Upper lobe of left lung (tissue), 4 donors: Measurements from ENCODE around the gene IRF2.

ENCODE experiments used
- EP300 ChIP-seq, 4 donors: sonication (generic); formaldehyde crosslinking; IDR thresholded peaks; one replicate each; pipeline ENCODE4 v1.5.1; 2017; ENCODE audit warnings: antibody characterized with exemption in 4 of 4, control low read depth in 2 of 4
- POLR2A ChIP-seq, 4 donors: fragments of 450-650 bp; IDR thresholded peaks; one replicate each; pipeline ENCODE4 v1.5.1; 2016 to 2017; ENCODE audit warnings: antibody characterized with exemption in 4 of 4, mild to moderate bottlenecking in 2 of 4
- POLR2AphosphoS5 ChIP-seq, 2 donors: sonication (generic); formaldehyde crosslinking; IDR thresholded peaks; one replicate each; pipeline ENCODE4 v1.5.1; 2017; ENCODE audit warnings: antibody characterized with exemption in 2 of 2
- TF ChIP-seq, protein P1 (sequence below), 6 experiments: fragments of 450-650 bp in 4 of 6; fragments of 200-600 bp in 2 of 6; sonication (generic) in 2 of 6; IDR thresholded peaks; one replicate each; pipeline ENCODE4 v1.5.1; 2016 to 2019; ENCODE audit warnings: antibody characterized with exemption in 6 of 6

GRCh38 chr4:184461711-184462441 is 12.5 kb downstream of the IRF2 start:
- TF ChIP-seq, protein P1, sequence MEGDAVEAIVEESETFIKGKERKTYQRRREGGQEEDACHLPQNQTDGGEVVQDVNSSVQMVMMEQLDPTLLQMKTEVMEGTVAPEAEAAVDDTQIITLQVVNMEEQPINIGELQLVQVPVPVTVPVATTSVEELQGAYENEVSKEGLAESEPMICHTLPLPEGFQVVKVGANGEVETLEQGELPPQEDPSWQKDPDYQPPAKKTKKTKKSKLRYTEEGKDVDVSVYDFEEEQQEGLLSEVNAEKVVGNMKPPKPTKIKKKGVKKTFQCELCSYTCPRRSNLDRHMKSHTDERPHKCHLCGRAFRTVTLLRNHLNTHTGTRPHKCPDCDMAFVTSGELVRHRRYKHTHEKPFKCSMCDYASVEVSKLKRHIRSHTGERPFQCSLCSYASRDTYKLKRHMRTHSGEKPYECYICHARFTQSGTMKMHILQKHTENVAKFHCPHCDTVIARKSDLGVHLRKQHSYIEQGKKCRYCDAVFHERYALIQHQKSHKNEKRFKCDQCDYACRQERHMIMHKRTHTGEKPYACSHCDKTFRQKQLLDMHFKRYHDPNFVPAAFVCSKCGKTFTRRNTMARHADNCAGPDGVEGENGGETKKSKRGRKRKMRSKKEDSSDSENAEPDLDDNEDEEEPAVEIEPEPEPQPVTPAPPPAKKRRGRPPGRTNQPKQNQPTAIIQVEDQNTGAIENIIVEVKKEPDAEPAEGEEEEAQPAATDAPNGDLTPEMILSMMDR (IDR thresholded peaks at IDR 0.05): no peak
- no peak for TF ChIP-seq POLR2AphosphoS5 (IDR thresholded peaks at IDR 0.05)
- no peak for TF ChIP-seq POLR2A (IDR thresholded peaks at IDR 0.05)
- TF ChIP-seq EP300 (IDR thresholded peaks at IDR 0.05): no peak
